Ovary (tissue), 9 donors: ENCODE results near the gene ELP4. TPM values are rescaled to one million over a fixed set of nuclear protein-coding genes. Genes with fewer than 3 reads are reported as not detected.
A peak's percentile ranks its signal among the peaks of the same experiment; 100 is the strongest.

ENCODE experiments used
- DNase-seq, 5 donors: peaks; one replicate each; pipeline ENCODE4 v3.0.0-alpha.2; 2019 to 2020
- H3K27ac ChIP-seq, 2 donors: fragments of 200-600 bp; one replicate each; pipeline versions ENCODE4 v1.5.1 to v1.8.0; 2019 to 2022
- H3K27me3 ChIP-seq: fragments of 200-600 bp; one replicate; pipeline ENCODE4 v1.8.0; 2022
- H3K36me3 ChIP-seq: fragments of 200-600 bp; sonication (generic); one replicate; pipeline ENCODE4 v1.5.1; 2019
- H3K4me1 ChIP-seq: one replicate; pipeline ENCODE4 v1.8.1; 2013; ENCODE audit warnings: mild to moderate bottlenecking, moderate library complexity; ENCODE audit not compliant: insufficient read depth
- H3K4me3 ChIP-seq: fragments of 200-600 bp; sonication (generic); one replicate; pipeline ENCODE4 v1.5.1; 2017
- H3K9me3 ChIP-seq, 2 donors: fragments of 200-600 bp in 1 of 2; sonication (generic) in 1 of 2; one replicate each; pipeline versions ENCODE4 v1.5.1 to v1.8.1; 2013 to 2019; ENCODE audit warnings: mild to moderate bottlenecking in 1 of 2, moderate library complexity in 1 of 2
- CTCF ChIP-seq, 3 donors: fragments of 450-650 bp in 2 of 3; fragments of 200-600 bp in 1 of 3; IDR thresholded peaks; one replicate each; pipeline versions ENCODE4 v1.5.1 to v1.8.0; 2016 to 2022; ENCODE audit warnings: antibody characterized with exemption in 3 of 3, mild to moderate bottlenecking in 1 of 3
- EP300 ChIP-seq: sonication (generic); formaldehyde crosslinking; IDR thresholded peaks from one replicate; pipeline ENCODE4 v1.6.1; 2017; ENCODE audit warnings: antibody characterized with exemption
- POLR2A ChIP-seq: fragments of 450-650 bp; IDR thresholded peaks from one replicate; pipeline ENCODE4 v1.6.1; 2017; ENCODE audit warnings: antibody characterized with exemption, mild to moderate bottlenecking, moderate library complexity
- WGBS, 3 donors: extraction: QIAGEN DNeasy Blood & Tissue Kit in 1 of 3; methylation state at CpG; one replicate each; pipeline versions ENCODE4 v1.1.5 to v1.1.7; 2013 to 2017; 5-methylcytosine and 5-hydroxymethylcytosine counted together
- intact Hi-C, 4 donors: fragments of 100-400 bp; cut with DNase I; formaldehyde crosslinking; loops; one replicate each; pipeline versions ENCODE4 v1.11.0 to v1.15.1; 2022 to 2023
- polyA plus RNA-seq, 2 donors: library from polyadenylated mRNA; stranded (reverse); fragments of 200-250 nt in 1 of 2; fragments of 350-450 nt in 1 of 2; fragmentation: Illumina TruSeq in 1 of 2; extraction: RNeasy Lipid Tissue Mini Kit (QIAGEN cat#74804) in 1 of 2; gene quantifications; one replicate each; pipeline ENCODE4 v1.2.3, GENCODE V29; 2013 to 2014
- total RNA-seq, 7 donors: library from RNA; depleted of rRNA in 2 of 7; stranded (reverse); fragments of >200 nt in 2 of 7; fragmentation: NEBNext Ultra II Directional in 3 of 7; extraction: Animal tissue kit (Norgen Biotek cat#: 25700) in 3 of 7; gene quantifications; one replicate each; pipeline versions ENCODE4 v1.1.0 to v1.2.4, GENCODE V29; 2016 to 2023
- donor health status: DM: no; HTN: no; CAD: no; lungs with moderate emphysema.
- donor health status: DM: no; HTN: no; CAD: no.
- donor health status: Bipolar disorder and iron deficiency.
- donor health status: DM: yes; HTN: yes; CAD: no.
- donor health status: DM: no; HTN: no; CAD: no.
- donor health status: DM: yes; HTN: yes; CAD: no.

Gene ELP4
- total and polyA plus RNA-seq, 9 donors, result 9.7 to 25.8 (median 13.8) TPM

- 0 to 1% (median 1%) methylated on average over 8 of the region's 8 CpGs for WGBS, 3 donors
- H3K36me3 ChIP-seq, result no peaks in the 10 kb centered on the region
- DNase-seq, result no peak
- no peaks in the 10 kb centered on the region for H3K27me3 ChIP-seq
- peak overlapping the region; percentile 92 for H3K4me3 ChIP-seq
- intact Hi-C loops, result no loop called here
- H3K9me3 ChIP-seq, result no peaks in the 10 kb centered on the region
- H3K27ac ChIP-seq, result peak overlapping the region; percentile 68 to 81
- TF ChIP-seq CTCF (IDR thresholded peaks at IDR 0.05) (no peak), POLR2A (no peak), EP300 (no peak)
- no peaks in the 10 kb centered on the region for H3K4me1 ChIP-seq
Measured at GRCh38 chr11:31509051-31509428, 527 bp upstream of the ELP4 start.

- H3K9me3 ChIP-seq, result no peaks in the 10 kb centered on the region
- H3K27ac ChIP-seq, result no peak overlapping the region
- intact Hi-C loops, result no loop called here
- H3K27me3 ChIP-seq, result no peaks in the 10 kb centered on the region
- no peak overlapping the region for H3K4me3 ChIP-seq
- 88 to 98% (median 96%) methylated on average over 6 of the region's 6 CpGs for WGBS, 3 donors
- no peak for TF ChIP-seq EP300
- TF ChIP-seq POLR2A, result no peak
- no peak for TF ChIP-seq CTCF (IDR thresholded peaks at IDR 0.05)
- H3K4me1 ChIP-seq, result no peaks in the 10 kb centered on the region
- H3K36me3 ChIP-seq, result no peaks in the 10 kb centered on the region
- DNase-seq, result no peak
Measured at GRCh38 chr11:31512117-31512516, 2.5 kb downstream of the ELP4 start.

GRCh38 chr11:31521497-31522150 lies 12.1 kb downstream of the ELP4 start:
- H3K27me3 ChIP-seq, result no peaks in the 10 kb centered on the region
- H3K27ac ChIP-seq, result no peak overlapping the region
- H3K36me3 ChIP-seq, result no peaks in the 10 kb centered on the region
- TF ChIP-seq CTCF (IDR thresholded peaks at IDR 0.05), result no peak
- H3K4me1 ChIP-seq, result no peaks in the 10 kb centered on the region
- H3K4me3 ChIP-seq, result no peak overlapping the region
- no peak for DNase-seq
- intact Hi-C loops, result no loop called here
- H3K9me3 ChIP-seq, result no peaks in the 10 kb centered on the region

GRCh38 chr11:31529189-31529588 lies 19.6 kb downstream of the ELP4 start:
- intact Hi-C loops, result no loop called here
- no peaks in the 10 kb centered on the region for H3K9me3 ChIP-seq
- H3K27me3 ChIP-seq, result no peaks in the 10 kb centered on the region
- no peaks in the 10 kb centered on the region for H3K4me1 ChIP-seq
- H3K4me3 ChIP-seq, result no peak overlapping the region
- DNase-seq, result no peak
- TF ChIP-seq EP300 (no peak), POLR2A (no peak), CTCF (IDR thresholded peaks at IDR 0.05) (no peak)
- no peak overlapping the region for H3K27ac ChIP-seq
- H3K36me3 ChIP-seq, result no peaks in the 10 kb centered on the region
- 83 to 90% (median 85%) methylated on average over 2 of the region's 2 CpGs for WGBS, 3 donors
